Stimulated activated memory B cell treated with anti-CD40 and anti-IgM and Interleukin-4, amounts not matched to agents 10 μg/mL and 1 μg/mL and 100 μg/mL, for 72 hours (primary cell): Measurements from ENCODE around the gene R3HDM2.

Source experiments
- ATAC-seq: fragments of 150-1000 bp; cut with Tn5 transposase; 2 replicates; pipeline ENCODE4 v1.10.0; 2021
- H3K27ac Mint-ChIP-seq: one replicate; pipeline ENCODE4 v1.8.0; 2022; ENCODE audit warnings: mild to moderate bottlenecking, mixed read lengths
- H3K27me3 Mint-ChIP-seq: one replicate; pipeline ENCODE4 v1.8.0; 2022; ENCODE audit warnings: mixed read lengths
- H3K36me3 Mint-ChIP-seq: one replicate; pipeline ENCODE4 v1.8.0; 2022; ENCODE audit warnings: mixed read lengths
- H3K4me1 Mint-ChIP-seq: one replicate; pipeline ENCODE4 v1.8.0; 2022; ENCODE audit warnings: mixed read lengths
- H3K4me3 Mint-ChIP-seq: one replicate; pipeline ENCODE4 v1.8.0; 2022; ENCODE audit warnings: mild to moderate bottlenecking, moderate library complexity, mixed read lengths
- H3K9me3 Mint-ChIP-seq: one replicate; pipeline ENCODE4 v1.8.0; 2022; ENCODE audit warnings: mixed read lengths

Gene R3HDM2

DNA sequence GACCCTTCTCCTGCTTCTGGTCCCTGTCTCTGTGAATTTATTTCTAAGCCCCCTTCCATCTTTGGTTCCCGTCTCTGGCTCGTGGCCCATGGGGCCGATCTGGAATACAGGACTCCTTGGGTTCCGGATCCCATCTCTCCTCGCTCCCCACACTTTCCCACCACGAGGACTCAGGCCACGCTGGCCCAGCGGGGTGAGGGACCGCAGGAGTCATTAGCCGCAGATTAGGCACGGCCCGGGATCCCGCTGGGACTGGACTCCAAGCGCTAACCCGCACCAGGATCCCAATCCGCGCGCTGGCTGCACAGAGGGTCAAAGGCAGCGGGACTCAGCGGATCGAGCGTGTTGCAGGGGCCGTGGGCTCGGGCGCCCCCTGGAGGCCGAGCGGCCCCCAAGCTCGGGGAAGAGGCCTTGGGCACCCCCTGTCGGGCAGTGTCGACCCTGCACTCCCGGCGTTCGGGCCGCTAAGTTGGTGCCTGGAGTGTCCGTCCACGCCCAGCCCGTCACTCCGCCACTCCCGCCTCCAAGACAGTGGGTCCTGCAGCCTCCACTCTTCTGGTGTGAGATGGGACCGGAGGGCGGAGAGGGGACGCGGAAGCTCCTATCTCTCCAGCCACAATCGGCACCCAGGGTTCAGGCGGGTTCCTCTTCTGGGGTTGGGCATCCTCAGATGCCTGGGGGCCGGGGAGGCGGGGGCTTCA is 191.8 kb downstream of the R3HDM2 start:
- ATAC-seq = peak; percentile 62
- peak overlapping the region; percentile 75 for H3K27ac Mint-ChIP-seq
- H3K4me1 Mint-ChIP-seq = peaks cover 97% of the 10 kb centered on the region
- peaks cover 7% of the 10 kb centered on the region for H3K36me3 Mint-ChIP-seq
- no peaks in the 10 kb centered on the region for H3K9me3 Mint-ChIP-seq
- peak overlapping the region; percentile 79 for H3K4me3 Mint-ChIP-seq
- H3K27me3 Mint-ChIP-seq = peaks cover 29% of the 10 kb centered on the region

DNA sequence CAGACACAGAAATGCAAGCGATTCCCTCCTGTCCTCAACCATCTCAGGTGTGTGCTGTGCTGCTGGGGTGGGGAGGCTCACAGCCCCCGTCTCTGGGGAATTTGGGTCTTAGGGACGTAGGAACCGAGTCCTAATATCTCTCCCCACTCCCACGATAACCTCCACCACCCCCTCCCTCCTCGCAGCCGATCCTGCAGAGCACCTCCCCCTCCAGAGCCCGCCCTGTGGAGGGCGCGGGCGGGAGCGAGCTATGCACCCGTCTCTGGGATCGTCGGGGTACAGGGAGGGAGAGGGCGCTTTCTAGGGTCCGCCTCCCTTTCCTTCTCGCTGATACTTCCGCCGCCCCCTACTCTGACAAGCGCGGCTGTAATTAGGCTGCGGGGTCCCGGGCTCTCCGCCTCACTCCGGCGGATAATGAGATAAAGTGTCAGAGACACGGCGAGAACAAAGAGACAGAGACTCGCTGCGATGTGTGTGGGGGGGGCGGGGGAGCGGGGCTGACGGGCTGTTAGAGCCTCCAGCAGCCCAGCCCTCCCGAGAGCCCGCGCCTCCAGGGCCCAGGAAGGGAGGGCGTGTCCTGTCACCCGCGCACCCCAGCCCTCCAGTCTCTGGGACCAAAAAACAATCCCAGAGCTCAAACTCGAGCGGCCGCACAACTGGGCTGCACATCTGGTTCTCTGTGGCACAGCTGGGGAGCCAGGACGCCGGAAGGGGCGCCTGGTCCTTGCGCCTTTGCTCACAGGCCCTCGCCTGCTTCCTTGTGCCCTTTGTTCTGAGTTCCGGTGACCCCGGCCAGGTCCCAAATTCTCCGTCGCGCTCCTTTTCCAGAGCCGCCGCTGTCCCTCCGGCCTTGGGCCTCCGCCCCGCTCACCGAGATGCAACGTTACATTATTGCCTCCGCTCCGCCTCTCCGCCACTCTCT is 192.7 kb downstream of the R3HDM2 start:
- Mint-ChIP-seq H3K9me3 (no peaks in the 10 kb centered on the region), H3K27ac (peak overlapping the region; percentile 75), H3K27me3 (peaks cover 29% of the 10 kb centered on the region), H3K4me1 (peaks cover 98% of the 10 kb centered on the region), H3K4me3 (peak overlapping the region; percentile 79), H3K36me3 (peaks cover 15% of the 10 kb centered on the region)
- ATAC-seq = no peak

DNA sequence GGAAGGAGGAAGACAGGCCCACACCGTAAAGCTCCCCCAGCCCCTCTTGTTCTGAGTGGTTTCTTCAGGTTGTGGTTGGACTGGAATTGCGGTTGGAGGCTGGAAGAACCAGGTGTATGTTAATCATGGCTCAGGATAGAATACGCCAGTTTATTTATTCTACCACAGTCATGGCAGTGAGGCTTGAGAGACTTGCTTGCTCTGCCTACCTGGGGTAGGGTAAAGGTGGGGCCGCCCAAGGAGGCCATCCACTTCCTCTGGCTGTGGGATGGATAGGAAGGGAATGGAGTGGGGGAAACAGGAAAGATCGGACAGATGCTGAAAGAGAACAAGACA is 193.3 kb downstream of the R3HDM2 start:
- Mint-ChIP-seq H3K27me3 (peaks cover 24% of the 10 kb centered on the region), H3K36me3 (peaks cover 21% of the 10 kb centered on the region), H3K9me3 (no peaks in the 10 kb centered on the region), H3K4me1 (peaks cover 98% of the 10 kb centered on the region), H3K27ac (no peak overlapping the region), H3K4me3 (peak overlapping the region; percentile 70)
- ATAC-seq = no peak

DNA sequence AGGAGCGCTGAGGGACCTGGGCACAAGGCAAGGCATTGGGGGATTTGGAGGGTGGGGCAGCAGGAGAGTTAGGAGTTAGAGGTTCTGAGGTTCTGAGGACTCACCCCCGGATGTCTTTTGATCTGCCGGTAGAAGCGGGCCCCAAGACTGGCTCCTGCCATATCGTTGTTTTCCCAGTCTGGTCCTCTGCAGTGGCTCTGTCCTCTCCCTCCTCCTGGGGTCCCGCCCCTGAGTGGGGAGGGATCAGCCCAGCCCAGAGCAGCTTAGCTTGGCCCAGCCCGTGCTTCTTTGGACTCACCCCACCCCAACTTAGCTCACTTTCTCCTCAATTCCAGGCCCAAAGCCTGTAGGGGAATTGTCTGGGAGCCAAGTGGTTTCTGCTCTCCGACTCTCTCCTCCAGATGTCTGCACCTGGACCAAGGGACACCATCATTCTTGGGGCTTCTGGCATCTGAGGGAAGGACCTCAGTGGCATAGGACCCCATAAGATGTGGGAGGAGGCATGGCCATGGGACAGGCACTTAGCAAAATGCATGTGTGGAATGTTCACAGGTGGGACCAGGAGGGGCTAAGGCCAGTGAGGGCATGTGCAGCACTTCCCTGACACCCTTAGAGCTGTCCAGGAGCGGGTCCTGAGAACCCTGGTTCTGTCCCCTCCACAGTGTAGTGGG is 193.8 kb downstream of the R3HDM2 start:
- H3K9me3 Mint-ChIP-seq = no peaks in the 10 kb centered on the region
- peaks cover 93% of the 10 kb centered on the region for H3K4me1 Mint-ChIP-seq
- ATAC-seq = no peak
- no peak overlapping the region for H3K27ac Mint-ChIP-seq
- peaks cover 24% of the 10 kb centered on the region for H3K36me3 Mint-ChIP-seq
- H3K4me3 Mint-ChIP-seq = peak overlapping the region; percentile 70
- H3K27me3 Mint-ChIP-seq = peaks cover 20% of the 10 kb centered on the region

DNA sequence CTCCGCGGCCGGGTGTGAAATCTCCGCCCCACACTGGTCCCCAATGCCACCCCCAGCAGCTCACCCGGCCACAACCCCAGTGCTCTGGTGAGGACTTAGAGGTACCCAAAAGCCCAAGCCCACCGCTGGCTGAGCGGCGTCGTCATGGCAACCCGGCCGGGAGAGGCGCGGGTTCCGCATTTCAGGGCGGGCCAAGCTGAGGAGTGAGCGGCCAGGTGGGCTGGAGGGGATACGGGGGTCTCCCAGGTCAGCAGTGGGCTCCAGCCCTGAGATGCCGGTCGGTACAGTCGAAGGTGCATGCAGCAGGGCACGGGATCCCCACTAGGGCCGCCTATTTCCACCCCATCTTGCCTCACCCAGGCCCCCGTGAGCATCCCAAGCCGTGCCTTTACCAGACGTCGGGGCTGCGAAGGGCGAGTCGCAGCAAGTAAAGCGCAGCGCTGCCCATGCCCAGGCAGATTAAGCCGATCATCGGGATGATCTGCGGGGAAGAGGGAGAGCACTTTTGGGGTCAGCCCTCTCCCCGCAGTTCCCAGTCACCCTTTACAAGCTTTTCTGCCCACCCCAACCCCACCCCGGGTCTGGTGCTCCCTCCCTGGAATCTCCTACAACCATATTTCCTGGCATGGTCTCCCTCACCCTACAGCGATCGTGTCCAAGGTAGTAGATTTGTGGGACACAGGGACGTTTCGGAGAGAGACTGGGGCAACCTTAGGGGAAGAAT is 194.5 kb downstream of the R3HDM2 start:
- peaks cover 31% of the 10 kb centered on the region for H3K36me3 Mint-ChIP-seq
- H3K27me3 Mint-ChIP-seq = peaks cover 20% of the 10 kb centered on the region
- no peaks in the 10 kb centered on the region for H3K9me3 Mint-ChIP-seq
- peak overlapping the region; percentile 28 for H3K4me3 Mint-ChIP-seq
- peaks cover 86% of the 10 kb centered on the region for H3K4me1 Mint-ChIP-seq
- no peak for ATAC-seq
- peak overlapping the region; percentile 89 for H3K27ac Mint-ChIP-seq

DNA sequence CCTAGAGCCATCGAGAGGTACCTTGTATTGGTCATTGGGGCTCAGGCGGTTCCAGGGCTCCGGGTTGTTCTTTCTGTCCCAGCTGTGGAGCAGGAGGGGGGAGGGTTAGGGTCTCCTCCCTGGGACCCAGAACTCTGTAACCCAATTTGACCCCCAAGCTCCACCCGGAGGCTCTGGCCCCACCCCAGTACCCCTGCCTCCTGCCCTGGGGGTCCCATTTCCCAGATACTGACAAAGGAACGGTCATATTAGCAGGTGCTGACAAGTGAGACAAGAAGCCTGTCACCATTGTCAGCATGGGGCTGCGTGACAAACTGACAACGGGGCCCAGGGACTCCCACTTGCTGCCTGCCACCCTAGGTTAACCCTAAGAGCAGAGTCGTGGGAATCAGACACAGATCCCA is 195.1 kb downstream of the R3HDM2 start:
- peak overlapping the region; percentile 89 for H3K27ac Mint-ChIP-seq
- H3K4me3 Mint-ChIP-seq = no peak overlapping the region
- peaks cover 20% of the 10 kb centered on the region for H3K27me3 Mint-ChIP-seq
- peaks cover 86% of the 10 kb centered on the region for H3K4me1 Mint-ChIP-seq
- no peaks in the 10 kb centered on the region for H3K9me3 Mint-ChIP-seq
- no peak for ATAC-seq
- peaks cover 31% of the 10 kb centered on the region for H3K36me3 Mint-ChIP-seq

DNA sequence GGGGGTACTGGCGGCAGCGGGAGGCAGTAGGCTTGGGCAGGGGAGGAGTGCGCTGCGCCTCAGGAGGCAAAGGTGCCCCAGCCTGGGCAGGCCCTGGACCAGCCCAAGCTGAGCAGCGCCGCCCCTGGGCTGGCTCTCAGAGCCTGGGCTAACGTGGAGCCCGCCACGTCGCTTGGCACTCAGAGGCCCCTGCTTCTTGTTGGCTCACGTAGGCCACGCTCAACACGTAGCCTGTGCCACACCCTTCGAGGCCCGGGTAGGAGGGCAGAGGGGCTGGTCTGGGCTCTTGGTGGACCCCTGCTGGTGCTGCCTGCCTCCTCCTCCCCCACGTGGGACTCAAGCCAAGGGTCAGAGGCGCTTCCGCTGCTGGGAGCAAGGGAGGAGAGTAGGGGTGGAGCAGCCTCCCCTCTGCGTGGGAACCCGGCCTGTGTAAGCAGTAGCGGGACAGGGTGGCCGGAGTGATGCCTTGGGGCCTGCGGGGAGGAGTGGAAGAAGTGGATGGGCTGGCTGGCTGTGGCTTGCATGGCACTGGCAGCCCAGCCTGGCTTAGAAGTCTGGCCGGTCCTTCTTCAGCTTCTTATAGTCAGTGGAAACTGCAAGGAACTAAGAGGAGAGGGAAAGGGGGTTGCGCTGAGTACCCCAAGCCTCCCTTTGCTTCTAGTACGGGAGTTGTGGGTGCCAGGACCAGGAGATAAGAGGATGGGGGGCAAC is 195.7 kb downstream of the R3HDM2 start:
- Mint-ChIP-seq H3K4me1 (peaks cover 86% of the 10 kb centered on the region), H3K27me3 (peaks cover 20% of the 10 kb centered on the region), H3K9me3 (no peaks in the 10 kb centered on the region), H3K4me3 (peak overlapping the region; percentile 63), H3K36me3 (peaks cover 37% of the 10 kb centered on the region), H3K27ac (peak overlapping the region; percentile 89)
- ATAC-seq = peak; percentile 69

DNA sequence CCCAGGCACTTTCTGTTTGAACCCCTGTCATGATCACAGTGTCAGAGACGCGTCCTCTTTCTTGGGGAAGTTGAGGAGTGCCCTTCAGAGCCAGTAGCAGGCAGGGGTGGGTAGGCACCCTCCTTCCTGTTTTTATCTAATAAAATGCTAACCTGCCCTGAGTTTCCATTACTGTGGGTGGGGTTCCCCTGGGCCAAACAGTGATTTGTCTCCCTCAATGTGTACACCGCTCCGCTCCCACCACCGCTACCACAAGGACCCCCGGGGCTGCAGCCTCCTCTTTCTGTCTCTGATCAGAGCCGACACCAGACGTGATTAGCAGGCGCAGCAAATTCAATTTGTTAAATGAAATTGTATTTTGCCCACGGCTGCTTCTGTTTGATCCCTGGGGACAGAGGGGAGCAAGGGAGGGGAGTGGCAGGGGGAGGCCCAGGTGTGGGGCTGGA is 196.2 kb downstream of the R3HDM2 start:
- Mint-ChIP-seq H3K27ac (peak overlapping the region; percentile 89), H3K4me3 (peak overlapping the region; percentile 63), H3K4me1 (peaks cover 86% of the 10 kb centered on the region), H3K9me3 (no peaks in the 10 kb centered on the region), H3K27me3 (peaks cover 20% of the 10 kb centered on the region), H3K36me3 (peaks cover 39% of the 10 kb centered on the region)
- peak; percentile 72 for ATAC-seq

DNA sequence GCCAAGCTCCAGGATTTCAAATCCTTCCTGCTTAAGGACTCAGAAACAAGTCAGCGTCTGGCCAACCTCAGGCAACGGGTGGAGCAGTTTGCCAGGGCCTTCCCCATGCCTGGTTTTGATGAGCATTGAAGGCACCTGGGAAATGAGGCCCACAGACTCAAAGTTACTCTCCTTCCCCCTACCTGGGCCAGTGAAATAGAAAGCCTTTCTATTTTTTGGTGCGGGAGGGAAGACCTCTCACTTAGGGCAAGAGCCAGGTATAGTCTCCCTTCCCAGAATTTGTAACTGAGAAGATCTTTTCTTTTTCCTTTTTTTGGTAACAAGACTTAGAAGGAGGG is 196.6 kb downstream of the R3HDM2 start:
- H3K27me3 Mint-ChIP-seq = peaks cover 20% of the 10 kb centered on the region
- ATAC-seq = no peak
- H3K9me3 Mint-ChIP-seq = no peaks in the 10 kb centered on the region
- peak overlapping the region; percentile 89 for H3K27ac Mint-ChIP-seq
- peaks cover 39% of the 10 kb centered on the region for H3K36me3 Mint-ChIP-seq
- peak overlapping the region; percentile 63 for H3K4me3 Mint-ChIP-seq
- H3K4me1 Mint-ChIP-seq = peaks cover 86% of the 10 kb centered on the region

DNA sequence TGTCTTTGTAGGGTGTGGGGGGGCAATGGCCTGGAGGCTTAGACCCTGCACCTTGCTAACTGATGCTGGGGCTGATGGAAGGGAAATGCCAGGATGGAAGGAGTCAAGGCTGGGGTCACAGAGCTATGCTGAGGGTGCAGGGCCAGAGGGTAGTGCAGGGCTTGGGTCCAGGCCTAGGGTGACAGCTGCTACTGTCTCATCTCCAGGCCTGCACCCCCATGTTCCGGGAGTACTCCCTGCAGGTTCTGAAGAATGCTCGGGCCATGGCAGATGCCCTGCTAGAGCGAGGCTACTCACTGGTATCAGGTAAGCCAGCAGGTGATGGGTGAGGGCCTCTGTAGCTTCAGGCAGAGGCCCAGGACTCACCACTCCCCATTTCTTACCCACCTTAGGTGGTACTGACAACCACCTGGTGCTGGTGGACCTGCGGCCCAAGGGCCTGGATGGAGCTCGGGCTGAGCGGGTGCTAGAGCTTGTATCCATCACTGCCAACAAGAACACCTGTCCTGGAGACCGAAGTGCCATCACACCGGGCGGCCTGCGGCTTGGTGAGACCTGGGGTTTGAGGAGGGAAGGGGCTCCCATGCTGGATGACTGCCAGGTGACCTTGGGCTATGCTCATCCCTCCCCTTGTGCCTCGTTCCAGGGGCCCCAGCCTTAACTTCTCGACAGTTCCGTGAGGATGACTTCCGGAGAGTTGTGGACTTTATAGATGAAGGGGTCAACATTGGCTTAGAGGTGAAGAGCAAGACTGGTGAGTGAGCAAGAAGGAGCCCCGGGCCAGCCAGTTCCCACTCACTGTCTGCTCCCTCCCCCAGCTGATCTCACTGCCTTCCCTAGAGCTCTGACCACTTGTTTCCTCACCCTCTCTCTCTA is 197.2 kb downstream of the R3HDM2 start:
- Mint-ChIP-seq H3K9me3 (no peaks in the 10 kb centered on the region), H3K36me3 (peaks cover 39% of the 10 kb centered on the region), H3K4me3 (peak overlapping the region; percentile 63), H3K27ac (peak overlapping the region; percentile 89), H3K27me3 (peaks cover 14% of the 10 kb centered on the region), H3K4me1 (peaks cover 86% of the 10 kb centered on the region)
- ATAC-seq = no peak

DNA sequence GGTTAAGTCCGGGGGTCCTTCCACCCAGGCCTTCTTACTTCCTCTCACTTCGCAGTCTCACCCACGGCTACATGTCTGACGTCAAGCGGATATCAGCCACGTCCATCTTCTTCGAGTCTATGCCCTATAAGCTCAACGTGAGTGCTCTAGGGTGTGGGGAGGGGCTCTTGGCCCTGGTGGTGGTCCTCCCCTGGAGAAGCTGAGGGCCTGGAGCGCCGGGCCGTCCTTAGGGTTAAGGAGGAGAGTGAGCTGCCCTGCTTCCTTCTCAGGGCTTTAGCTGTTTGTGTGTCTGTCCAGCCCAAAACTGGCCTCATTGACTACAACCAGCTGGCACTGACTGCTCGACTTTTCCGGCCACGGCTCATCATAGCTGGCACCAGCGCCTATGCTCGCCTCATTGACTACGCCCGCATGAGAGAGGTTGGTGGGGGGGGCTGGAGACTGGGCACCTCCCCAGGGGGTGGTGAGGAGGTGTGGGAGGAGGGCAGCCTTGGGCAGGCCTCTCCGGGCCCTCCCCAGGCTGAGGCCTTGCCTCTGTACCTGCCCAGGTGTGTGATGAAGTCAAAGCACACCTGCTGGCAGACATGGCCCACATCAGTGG is 198.6 kb downstream of the R3HDM2 start:
- Mint-ChIP-seq H3K36me3 (peaks cover 39% of the 10 kb centered on the region), H3K9me3 (no peaks in the 10 kb centered on the region), H3K4me1 (peaks cover 82% of the 10 kb centered on the region), H3K4me3 (no peak overlapping the region), H3K27me3 (peaks cover 3% of the 10 kb centered on the region), H3K27ac (no peak overlapping the region)
- ATAC-seq = no peak

DNA sequence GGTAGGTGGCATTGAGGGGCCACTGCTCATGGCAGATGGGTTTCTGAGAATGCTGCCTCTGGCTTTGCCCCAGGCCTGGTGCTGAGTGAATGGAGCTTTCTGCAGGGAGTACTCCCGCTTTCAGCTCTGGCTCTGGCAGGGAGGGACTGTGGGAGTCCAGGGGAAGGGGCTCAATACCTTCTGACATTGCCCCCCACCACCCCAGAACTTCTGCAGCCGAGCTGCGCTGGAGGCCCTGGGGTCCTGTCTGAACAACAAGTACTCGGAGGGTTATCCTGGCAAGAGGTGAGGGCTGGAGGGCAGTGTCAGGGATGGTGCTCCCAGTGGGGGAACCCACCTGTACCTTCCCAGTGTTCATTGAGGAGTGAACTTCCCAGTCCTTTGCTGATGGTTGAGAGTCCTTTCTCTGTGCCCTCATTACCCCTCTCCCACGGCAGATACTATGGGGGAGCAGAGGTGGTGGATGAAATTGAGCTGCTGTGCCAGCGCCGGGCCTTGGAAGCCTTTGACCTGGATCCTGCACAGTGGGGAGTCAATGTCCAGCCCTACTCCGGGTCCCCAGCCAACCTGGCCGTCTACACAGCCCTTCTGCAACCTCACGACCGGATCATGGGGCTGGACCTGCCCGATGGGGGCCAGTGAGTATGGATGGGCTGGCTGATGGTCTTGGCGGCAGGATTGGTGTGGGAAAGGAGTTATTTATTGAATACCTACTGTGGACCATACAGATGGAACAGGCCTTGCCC is 199.4 kb downstream of the R3HDM2 start:
- no peaks in the 10 kb centered on the region for H3K9me3 Mint-ChIP-seq
- peaks cover 39% of the 10 kb centered on the region for H3K36me3 Mint-ChIP-seq
- peaks cover 82% of the 10 kb centered on the region for H3K4me1 Mint-ChIP-seq
- peak overlapping the region; percentile 96 for H3K27ac Mint-ChIP-seq
- H3K27me3 Mint-ChIP-seq = peaks cover 4% of the 10 kb centered on the region
- ATAC-seq = no peak
- peak overlapping the region; percentile 94 for H3K4me3 Mint-ChIP-seq
